ENCODE results near the gene XYLT1.
"Not testable (repeated sequence)": the region's sequence is repeated elsewhere in the genome, so short reads cannot be mapped to it uniquely, and the experiment has no call there.

XYLT1 gene

DNA sequence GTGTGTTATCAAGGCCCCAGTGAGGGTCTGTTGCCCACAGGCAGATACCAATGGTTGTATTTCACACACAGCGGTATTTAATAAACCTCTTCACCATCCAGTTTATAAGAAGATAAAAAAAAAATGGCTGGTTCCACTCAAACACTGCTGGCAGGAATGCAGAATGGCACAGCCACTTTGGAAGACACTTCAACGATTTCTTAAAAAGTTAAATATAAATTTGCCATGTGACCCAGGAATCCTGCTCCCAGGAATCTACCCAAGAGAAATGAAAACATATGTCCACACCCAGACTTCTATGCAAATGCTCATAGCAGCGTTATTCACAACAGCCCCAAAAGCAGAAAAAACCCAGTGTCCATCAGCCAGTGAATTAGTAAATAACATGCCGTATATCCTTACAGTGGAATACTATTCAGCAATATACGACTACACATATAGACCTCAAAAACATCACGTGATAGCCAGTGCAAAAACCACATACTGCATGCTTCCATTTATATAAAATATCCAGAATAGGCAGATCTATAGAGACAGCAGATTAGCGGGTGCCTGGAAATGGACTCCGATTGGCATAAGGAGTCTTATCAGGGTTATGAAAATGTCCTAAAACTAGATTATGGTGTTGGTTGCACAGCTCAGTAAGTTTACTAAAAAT is 38.7 kb downstream of the XYLT1 start:
- no peak for DNase-seq (ENCODE audit: low read depth in 2 of 2, low spot score in 1 of 2)

GRCh38 chr16:17431012-17431411 is 39.7 kb downstream of the XYLT1 start:
- DNase-seq (ENCODE audit: low read depth in 2 of 2, low spot score in 1 of 2) = no peak

GRCh38 chr16:17426451-17426850 is 44.3 kb downstream of the XYLT1 start:
- DNase-seq (ENCODE audit: low read depth in 2 of 2, low spot score in 1 of 2) = no peak

DNA sequence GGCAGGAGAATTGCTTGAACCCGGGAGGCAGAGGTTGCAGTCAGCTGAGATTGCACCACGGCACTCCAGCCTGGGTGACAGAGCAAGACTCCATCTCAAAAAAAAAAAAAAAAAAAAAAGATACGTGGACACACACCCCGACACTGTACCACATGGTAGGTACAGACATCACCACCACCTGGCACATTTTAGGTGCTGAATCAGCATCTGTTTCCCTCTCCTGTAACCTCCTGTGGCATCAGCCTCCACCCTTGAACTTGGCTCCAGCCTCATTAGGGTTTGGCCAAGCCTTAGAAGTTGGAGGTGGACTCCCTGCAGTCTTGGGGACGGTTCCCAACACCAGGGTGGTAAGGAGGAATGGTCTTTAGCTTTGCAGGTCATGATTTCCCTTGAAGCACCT is 46.0 kb downstream of the XYLT1 start:
- DNase-seq (ENCODE audit: low read depth in 2 of 2, low spot score in 1 of 2) = no peak

DNA sequence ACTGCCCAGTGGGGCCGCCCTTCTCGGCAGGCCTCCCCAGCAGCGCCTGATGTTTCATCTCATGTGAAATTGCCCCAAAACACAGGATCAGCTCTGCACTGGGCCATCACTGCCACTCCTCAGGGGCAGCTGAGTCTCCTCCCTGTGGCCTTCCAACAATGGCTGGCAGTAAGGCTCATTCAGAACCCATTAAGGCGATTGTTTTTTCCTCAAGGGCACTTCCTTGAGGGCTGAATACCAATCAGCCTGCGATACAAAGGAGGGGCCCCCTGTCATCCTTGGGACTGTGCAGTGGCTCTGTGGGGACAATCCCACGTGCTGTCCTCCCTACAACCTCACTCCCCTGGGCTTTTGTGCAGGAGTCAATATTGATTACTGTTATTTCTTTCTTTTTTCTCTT is 47.5 kb downstream of the XYLT1 start:
- no peak for DNase-seq (ENCODE audit: low read depth in 2 of 2, low spot score in 1 of 2)

DNA sequence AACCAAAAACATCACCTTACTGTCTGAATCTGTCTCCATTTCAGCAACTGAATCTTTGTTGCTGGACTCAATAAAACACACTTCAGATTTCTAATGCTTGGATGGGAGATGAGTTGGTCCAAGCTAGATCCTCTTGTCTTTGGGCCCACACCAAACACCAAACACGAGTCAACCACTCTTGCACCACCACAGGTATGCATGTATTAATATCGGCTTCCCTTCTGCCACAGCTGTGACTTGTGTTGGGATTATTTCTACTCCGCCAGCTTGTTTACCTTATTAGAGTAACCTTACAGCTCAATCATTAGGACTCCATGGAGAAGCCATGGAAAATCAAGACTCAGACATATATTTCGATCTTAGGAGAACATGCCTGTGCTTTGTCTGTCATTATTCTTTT is 49.9 kb downstream of the XYLT1 start:
- no peak for DNase-seq (ENCODE audit: low read depth in 2 of 2, low spot score in 1 of 2)

- no peak for DNase-seq (ENCODE audit: low read depth in 2 of 2, low spot score in 1 of 2)
Measured at GRCh38 chr16:17419266-17419665, 51.5 kb downstream of the XYLT1 start.

DNA sequence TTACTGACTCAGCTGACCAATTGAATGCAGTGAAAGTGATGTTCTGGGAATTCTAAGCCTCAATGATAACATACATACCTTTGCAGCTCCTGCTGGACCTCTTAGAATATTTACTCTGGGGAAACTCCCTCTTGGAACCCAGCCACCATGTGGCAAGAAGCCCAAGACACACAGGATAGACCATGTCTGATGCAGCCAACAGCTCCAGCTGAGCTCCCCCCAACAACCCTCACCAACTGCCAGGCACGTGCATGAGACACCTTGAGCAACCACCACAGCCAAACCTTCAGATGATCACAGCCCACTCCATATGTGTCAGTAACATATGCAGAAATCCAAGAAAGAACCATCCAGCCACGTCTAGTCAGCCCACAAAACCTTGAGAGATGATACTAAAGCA is 53.0 kb downstream of the XYLT1 start:
- no peak for DNase-seq (ENCODE audit: low read depth in 2 of 2, low spot score in 1 of 2)

GRCh38 chr16:17416461-17417311 is 54.1 kb downstream of the XYLT1 start:
- peak; percentile 17 to 21 for DNase-seq (ENCODE audit: low read depth in 2 of 2, low spot score in 1 of 2)

GRCh38 chr16:17414916-17415315 is 55.8 kb downstream of the XYLT1 start:
- DNase-seq (ENCODE audit: low read depth in 2 of 2, low spot score in 1 of 2) = no peak

- DNase-seq (ENCODE audit: low read depth in 2 of 2, low spot score in 1 of 2) = no peak
Measured at GRCh38 chr16:17414421-17414820, 56.3 kb downstream of the XYLT1 start.

DNA sequence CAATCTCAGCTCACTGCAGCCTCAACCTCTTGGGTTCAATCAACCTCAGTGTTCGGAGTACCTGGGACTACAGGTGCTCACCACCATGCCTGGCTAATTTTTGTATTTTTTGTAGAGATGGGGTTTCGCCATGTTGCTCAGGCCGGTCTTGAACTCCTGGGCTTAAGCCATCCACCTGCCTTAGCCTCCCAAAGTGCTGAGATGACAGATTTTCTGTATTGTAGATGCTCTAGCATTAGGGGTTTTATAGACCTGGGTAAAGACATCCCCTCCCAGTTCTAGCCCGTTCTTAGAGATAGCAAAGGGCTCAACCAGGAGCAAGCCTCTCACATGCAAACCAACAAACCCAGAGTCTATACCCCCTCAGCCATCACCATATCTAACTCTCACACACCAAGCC is 57.3 kb downstream of the XYLT1 start:
- no peak for DNase-seq (ENCODE audit: low read depth in 2 of 2, low spot score in 1 of 2)

GRCh38 chr16:17412791-17413190 is 58.0 kb downstream of the XYLT1 start:
- no peak for DNase-seq (ENCODE audit: low read depth in 2 of 2, low spot score in 1 of 2)

GRCh38 chr16:17412221-17412620 is 58.5 kb downstream of the XYLT1 start:
- DNase-seq (ENCODE audit: low read depth in 2 of 2, low spot score in 1 of 2) = no peak

GRCh38 chr16:17411263-17411662 is 59.5 kb downstream of the XYLT1 start:
- DNase-seq (ENCODE audit: low read depth in 2 of 2, low spot score in 1 of 2) = no peak

DNA sequence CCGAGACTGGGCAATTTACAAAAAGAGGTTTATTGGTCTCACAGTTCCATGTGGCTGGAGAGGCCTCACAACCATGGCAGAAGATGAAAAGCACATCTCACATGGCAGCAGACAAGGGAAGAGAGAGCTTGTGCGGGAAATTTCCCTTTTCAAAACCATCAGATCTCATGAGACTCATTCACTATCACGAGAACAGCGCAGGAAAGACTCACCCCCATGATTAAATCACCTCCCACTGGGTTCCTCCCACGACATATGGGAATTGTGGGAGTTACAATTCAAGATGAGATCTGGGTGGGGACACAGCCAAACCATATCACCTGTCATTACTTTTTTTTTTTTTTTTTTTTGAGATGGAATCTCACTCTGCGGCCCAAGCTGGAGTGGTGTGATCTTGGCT is 60.4 kb downstream of the XYLT1 start:
- not testable (repeated sequence) for DNase-seq (ENCODE audit: low read depth in 2 of 2, low spot score in 1 of 2)

GRCh38 chr16:17409894-17410293 is 60.9 kb downstream of the XYLT1 start:
- no peak for DNase-seq (ENCODE audit: low read depth in 2 of 2, low spot score in 1 of 2)

- no peak for DNase-seq (ENCODE audit: low read depth in 2 of 2, low spot score in 1 of 2)
Measured at GRCh38 chr16:17408955-17409441, 61.8 kb downstream of the XYLT1 start.

GRCh38 chr16:17408296-17408695 is 62.5 kb downstream of the XYLT1 start:
- no peak for DNase-seq (ENCODE audit: low read depth in 2 of 2, low spot score in 1 of 2)

DNA sequence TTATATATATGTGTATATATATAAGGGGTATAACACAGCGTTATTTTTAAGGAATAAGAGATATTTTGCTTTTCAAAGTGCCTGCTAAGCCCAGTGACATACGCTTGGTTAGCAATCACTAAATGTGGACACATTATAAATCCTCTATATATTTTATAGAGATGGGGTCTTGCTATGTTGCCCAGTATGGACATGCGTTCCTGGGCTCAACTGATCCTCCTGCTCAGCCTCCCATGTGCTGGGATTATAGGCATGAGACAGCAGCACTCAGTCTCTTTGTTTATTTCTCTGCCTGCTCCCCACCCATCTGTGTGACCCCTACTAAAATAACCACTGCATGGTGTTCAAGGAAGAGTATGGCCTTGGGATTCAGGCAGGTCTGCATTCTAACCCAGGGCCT is 63.4 kb downstream of the XYLT1 start:
- no peak for DNase-seq (ENCODE audit: low read depth in 2 of 2, low spot score in 1 of 2)

DNA sequence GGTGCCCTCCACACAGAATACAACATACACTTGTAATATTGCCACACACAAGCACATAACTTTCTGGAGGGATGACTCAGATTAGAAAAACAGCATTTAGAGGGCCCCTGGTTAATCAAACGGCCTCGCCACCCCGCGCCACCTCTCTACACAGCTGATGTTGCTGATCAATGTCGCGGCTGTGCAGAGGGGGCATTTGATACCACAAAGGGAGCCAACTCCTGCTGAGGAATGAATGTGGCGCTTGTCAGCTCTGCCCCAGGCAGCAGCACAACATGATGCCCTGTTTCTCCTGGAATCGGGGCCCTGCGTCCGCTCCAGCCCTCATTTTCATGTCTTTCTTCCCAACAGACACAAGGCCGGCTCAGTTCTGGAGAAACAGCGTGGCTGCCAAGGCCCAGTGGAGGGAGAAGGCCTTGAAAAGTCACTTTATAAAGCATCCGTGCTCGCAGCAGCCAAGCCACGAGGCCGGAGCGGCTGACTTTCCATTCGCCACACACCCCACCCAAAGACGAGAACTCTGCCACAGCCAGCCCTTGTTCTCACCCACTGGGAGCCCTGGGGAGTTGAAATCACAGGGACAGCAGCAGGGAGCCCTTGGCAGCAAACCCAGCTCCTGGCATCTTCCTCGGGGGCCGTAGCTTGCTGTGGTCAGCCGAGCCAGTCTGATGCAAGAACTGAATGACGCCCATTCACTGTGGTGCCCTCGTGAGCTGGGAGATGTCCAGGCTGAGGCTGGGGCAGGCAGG is 65.6 kb downstream of the XYLT1 start:
- no peak for DNase-seq (ENCODE audit: low read depth in 2 of 2, low spot score in 1 of 2)
